ENCODE measurements around the gene TNRC6A.

DNA sequence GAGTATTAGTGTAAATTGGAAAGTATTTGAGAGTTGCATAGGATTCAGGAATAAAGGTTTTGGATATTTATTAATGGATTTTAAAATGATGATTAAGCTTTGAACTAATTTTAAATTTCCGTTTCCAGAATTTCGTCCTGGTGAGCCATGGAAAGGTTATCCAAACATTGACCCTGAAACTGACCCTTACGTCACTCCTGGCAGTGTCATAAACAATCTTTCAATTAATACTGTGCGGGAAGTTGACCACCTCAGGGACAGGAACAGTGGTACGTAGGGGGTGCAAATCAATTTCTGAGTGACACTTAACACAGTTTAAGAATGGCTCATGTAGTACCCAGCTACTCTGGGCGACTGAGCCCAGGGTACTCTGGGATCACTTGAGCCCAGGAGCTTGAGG lies 87.2 kb downstream of the TNRC6A start:
- TF ChIP-seq, protein P1, sequence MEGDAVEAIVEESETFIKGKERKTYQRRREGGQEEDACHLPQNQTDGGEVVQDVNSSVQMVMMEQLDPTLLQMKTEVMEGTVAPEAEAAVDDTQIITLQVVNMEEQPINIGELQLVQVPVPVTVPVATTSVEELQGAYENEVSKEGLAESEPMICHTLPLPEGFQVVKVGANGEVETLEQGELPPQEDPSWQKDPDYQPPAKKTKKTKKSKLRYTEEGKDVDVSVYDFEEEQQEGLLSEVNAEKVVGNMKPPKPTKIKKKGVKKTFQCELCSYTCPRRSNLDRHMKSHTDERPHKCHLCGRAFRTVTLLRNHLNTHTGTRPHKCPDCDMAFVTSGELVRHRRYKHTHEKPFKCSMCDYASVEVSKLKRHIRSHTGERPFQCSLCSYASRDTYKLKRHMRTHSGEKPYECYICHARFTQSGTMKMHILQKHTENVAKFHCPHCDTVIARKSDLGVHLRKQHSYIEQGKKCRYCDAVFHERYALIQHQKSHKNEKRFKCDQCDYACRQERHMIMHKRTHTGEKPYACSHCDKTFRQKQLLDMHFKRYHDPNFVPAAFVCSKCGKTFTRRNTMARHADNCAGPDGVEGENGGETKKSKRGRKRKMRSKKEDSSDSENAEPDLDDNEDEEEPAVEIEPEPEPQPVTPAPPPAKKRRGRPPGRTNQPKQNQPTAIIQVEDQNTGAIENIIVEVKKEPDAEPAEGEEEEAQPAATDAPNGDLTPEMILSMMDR (IDR thresholded peaks at IDR 0.05; ENCODE audit: low read depth, low read length, missing input control), result no peak
- TF ChIP-seq JUND (IDR thresholded peaks at IDR 0.05), result no peak
- TF ChIP-seq MAX (IDR thresholded peaks at IDR 0.05), result no peak
- no peak for TF ChIP-seq YY1 (IDR thresholded peaks at IDR 0.05)
- TF ChIP-seq RXRA (IDR thresholded peaks at IDR 0.05), result peak; percentile 22 to 26
- TF ChIP-seq ATF3 (IDR thresholded peaks at IDR 0.05), result no peak
- TF ChIP-seq REST (IDR thresholded peaks at IDR 0.05), result no peak
- no peak for TF ChIP-seq GABPA (IDR thresholded peaks at IDR 0.05 in 1 of 2, conservative IDR thresholded peaks at IDR 0.05 in 1 of 2)

Data from liver (tissue), 3 donors.